Right lobe of liver (tissue), 6 donors: ENCODE results near the gene RPSA. TPM values are rescaled to one million over a fixed set of nuclear protein-coding genes. Genes with fewer than 3 reads are reported as not detected.
"Not testable (repeated sequence)": the region's sequence is repeated elsewhere in the genome, so short reads cannot be mapped to it uniquely, and the experiment has no call there.

Experiments used
- ATAC-seq, 4 donors: fragments of 200-7000 bp; cut with Tn5 transposase; one replicate each; pipeline ENCODE4 v1.9.1; 2020; ENCODE audit warnings: mild to moderate bottlenecking in 4 of 4, moderate library complexity in 4 of 4
- DNase-seq, 3 donors: peaks; one replicate each; pipeline ENCODE4 v3.0.0-alpha.2; 2020
- H3K27ac ChIP-seq, 3 donors: fragments of 200-600 bp; one replicate each; pipeline ENCODE4 v1.8.0; 2022
- H3K27me3 ChIP-seq, 2 donors: fragments of 200-600 bp; one replicate each; pipeline ENCODE4 v1.8.0; 2022
- H3K36me3 ChIP-seq, 4 donors: fragments of 200-600 bp; sonication (generic) in 1 of 4; one replicate each; pipeline versions ENCODE4 v1.5.1 to v1.8.0; 2017 to 2022; ENCODE audit warnings: control low read depth in 1 of 4
- H3K4me1 ChIP-seq, 4 donors: fragments of 200-600 bp; sonication (generic) in 1 of 4; one replicate each; pipeline versions ENCODE4 v1.5.1 to v1.8.0; 2017 to 2022; ENCODE audit warnings: control low read depth in 1 of 4
- H3K4me3 ChIP-seq, 3 donors: fragments of 200-600 bp; one replicate each; pipeline ENCODE4 v1.8.0; 2022
- H3K9me3 ChIP-seq, 4 donors: fragments of 200-600 bp; sonication (generic) in 1 of 4; one replicate each; pipeline versions ENCODE4 v1.5.1 to v1.8.0; 2017 to 2022; ENCODE audit warnings: control low read depth in 1 of 4
- POLR2A ChIP-seq: fragments of 450-650 bp; IDR thresholded peaks from one replicate; pipeline ENCODE4 v1.6.1; 2017; ENCODE audit warnings: antibody characterized with exemption, mild to moderate bottlenecking
- WGBS: methylation state at CpG from one replicate; pipeline ENCODE4 v1.1.6; 2018; ENCODE audit warnings: low coverage, low lambda C conversion rate; ENCODE audit not compliant: insufficient coverage; ENCODE audit errors: missing lambda C conversion rate; 5-methylcytosine and 5-hydroxymethylcytosine counted together
- intact Hi-C, 2 donors: fragments of 100-400 bp; cut with DNase I; formaldehyde crosslinking; loops; one replicate each; pipeline versions ENCODE4 v1.11.2 to v1.14.1; 2022
- total RNA-seq, 6 experiments: library from RNA; depleted of rRNA in 2 of 6; stranded (reverse); fragments of >200 nt in 2 of 6; fragmentation: NEBNext Ultra II Directional in 3 of 6; extraction: Animal tissue kit (Norgen Biotek cat#: 25700) in 3 of 6; gene quantifications; one replicate each; pipeline versions ENCODE4 v1.1.0 to v1.2.4, GENCODE V29; 2016 to 2023
- TF ChIP-seq, protein P1 (sequence below), 4 donors: fragments of 200-600 bp in 3 of 4; fragments of 450-650 bp in 1 of 4; IDR thresholded peaks; one replicate each; pipeline versions ENCODE4 v1.5.1 to v1.8.0; 2016 to 2022; ENCODE audit warnings: antibody characterized with exemption in 4 of 4, mild to moderate bottlenecking in 2 of 4
- donor health status: DM: no; HTN: yes; CAD: no.
- donor health status: DM: no; HTN: no; CAD: no.
- donor health status: DM: no; HTN: no; CAD: no.
- donor health status: DM: no; HTN: yes; CAD: no.
- donor health status: DM: no; HTN: yes; CAD: no.

RPSA gene
- total RNA-seq, 6 experiments from 2014 or later: 209 to 448 (median 268) TPM

DNA sequence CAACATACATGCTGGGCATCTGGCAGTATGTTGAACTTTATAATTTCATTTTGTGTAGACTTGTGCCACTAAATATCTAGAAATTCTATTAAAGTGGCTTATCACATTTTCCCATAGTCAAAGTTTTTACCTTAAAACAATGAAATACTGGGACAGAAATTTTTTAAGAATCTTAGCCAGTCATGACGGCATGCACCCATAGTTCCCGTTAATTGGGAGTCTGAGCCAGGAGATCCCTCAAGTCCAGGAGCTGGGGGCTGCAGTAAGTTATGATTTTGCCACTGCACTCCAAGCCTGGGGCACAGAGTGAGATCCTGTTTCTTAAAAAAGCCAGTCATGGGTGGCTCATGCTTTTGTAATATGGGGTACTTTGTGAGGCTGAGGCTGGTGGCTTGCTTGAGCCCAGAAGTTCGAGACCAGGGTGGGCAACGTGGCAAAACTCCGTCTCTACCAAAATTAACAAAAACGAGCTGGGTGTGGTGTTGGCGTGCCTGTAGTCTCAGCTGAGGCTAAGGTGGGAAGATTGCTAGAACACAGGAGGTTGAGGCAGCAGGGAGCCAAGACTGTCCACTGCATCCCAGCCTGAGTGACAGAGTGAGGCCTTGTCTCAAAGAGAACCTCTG is 3.1 kb downstream of the RPSA start:
- DNase-seq (no peak), ATAC-seq (no peak)
- Histone ChIP-seq H3K4me3 (no peak overlapping the region), H3K27ac (no peak overlapping the region), H3K4me1 (peaks cover 0 to 14% (median 3%) of the 10 kb centered on the region in 4 donors), H3K27me3 (no peaks in the 10 kb centered on the region), H3K9me3 (no peaks in the 10 kb centered on the region), H3K36me3 (peaks cover 7 to 60% (median 28%) of the 10 kb centered on the region in 4 donors)
- intact Hi-C loops: no loop called here
- no peak for TF ChIP-seq POLR2A
- TF ChIP-seq, protein P1, sequence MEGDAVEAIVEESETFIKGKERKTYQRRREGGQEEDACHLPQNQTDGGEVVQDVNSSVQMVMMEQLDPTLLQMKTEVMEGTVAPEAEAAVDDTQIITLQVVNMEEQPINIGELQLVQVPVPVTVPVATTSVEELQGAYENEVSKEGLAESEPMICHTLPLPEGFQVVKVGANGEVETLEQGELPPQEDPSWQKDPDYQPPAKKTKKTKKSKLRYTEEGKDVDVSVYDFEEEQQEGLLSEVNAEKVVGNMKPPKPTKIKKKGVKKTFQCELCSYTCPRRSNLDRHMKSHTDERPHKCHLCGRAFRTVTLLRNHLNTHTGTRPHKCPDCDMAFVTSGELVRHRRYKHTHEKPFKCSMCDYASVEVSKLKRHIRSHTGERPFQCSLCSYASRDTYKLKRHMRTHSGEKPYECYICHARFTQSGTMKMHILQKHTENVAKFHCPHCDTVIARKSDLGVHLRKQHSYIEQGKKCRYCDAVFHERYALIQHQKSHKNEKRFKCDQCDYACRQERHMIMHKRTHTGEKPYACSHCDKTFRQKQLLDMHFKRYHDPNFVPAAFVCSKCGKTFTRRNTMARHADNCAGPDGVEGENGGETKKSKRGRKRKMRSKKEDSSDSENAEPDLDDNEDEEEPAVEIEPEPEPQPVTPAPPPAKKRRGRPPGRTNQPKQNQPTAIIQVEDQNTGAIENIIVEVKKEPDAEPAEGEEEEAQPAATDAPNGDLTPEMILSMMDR (IDR thresholded peaks at IDR 0.05): no peak
- 82% methylated on average over 7 of the region's 7 CpGs for WGBS

GRCh38 chr3:39410893-39411292 is 4.4 kb downstream of the RPSA start:
- intact Hi-C loops: no loop called here
- H3K36me3 ChIP-seq: peaks cover 7 to 60% (median 28%) of the 10 kb centered on the region in 4 donors
- TF ChIP-seq, protein P1 (IDR thresholded peaks at IDR 0.05): no peak
- no peak for TF ChIP-seq POLR2A
- WGBS: 89% methylated on average over 7 of the region's 7 CpGs
- H3K4me1 ChIP-seq: peaks cover 0 to 14% (median 3%) of the 10 kb centered on the region in 4 donors
- H3K9me3 ChIP-seq: no peaks in the 10 kb centered on the region
- no peak overlapping the region for H3K4me3 ChIP-seq
- H3K27me3 ChIP-seq: no peaks in the 10 kb centered on the region
- H3K27ac ChIP-seq: no peak overlapping the region
- no peak for DNase-seq
- no peak for ATAC-seq

- ATAC-seq (no peak), DNase-seq (no peak)
- H3K36me3 ChIP-seq: peaks cover 7 to 59% (median 28%) of the 10 kb centered on the region in 4 donors
- TF ChIP-seq POLR2A: no peak
- no peaks in the 10 kb centered on the region for H3K9me3 ChIP-seq
- intact Hi-C loops: no loop called here
- WGBS: 88% methylated on average over 7 of the region's 9 CpGs
- no peak overlapping the region for H3K4me3 ChIP-seq
- H3K4me1 ChIP-seq: peaks cover 0 to 7% (median 2%) of the 10 kb centered on the region in 4 donors
- no peak overlapping the region for H3K27ac ChIP-seq
- H3K27me3 ChIP-seq: no peaks in the 10 kb centered on the region
Measured at GRCh38 chr3:39412668-39413260, 6.2 kb downstream of the RPSA start.

GRCh38 chr3:39413691-39414420 is 7.3 kb downstream of the RPSA start:
- no peaks in the 10 kb centered on the region for H3K9me3 ChIP-seq
- TF ChIP-seq POLR2A: no peak
- TF ChIP-seq, protein P1 (IDR thresholded peaks at IDR 0.05): no peak
- no peak overlapping the region for H3K27ac ChIP-seq
- intact Hi-C loops: no loop called here
- H3K4me1 ChIP-seq: no peaks in the 10 kb centered on the region
- WGBS: 88% methylated on average over 4 of the region's 6 CpGs
- H3K4me3 ChIP-seq: no peak overlapping the region
- peaks cover 7 to 50% (median 24%) of the 10 kb centered on the region in 4 donors for H3K36me3 ChIP-seq
- DNase-seq (no peak), ATAC-seq (peak in 1 of 4 donors; percentile 11)
- H3K27me3 ChIP-seq: no peaks in the 10 kb centered on the region

DNA sequence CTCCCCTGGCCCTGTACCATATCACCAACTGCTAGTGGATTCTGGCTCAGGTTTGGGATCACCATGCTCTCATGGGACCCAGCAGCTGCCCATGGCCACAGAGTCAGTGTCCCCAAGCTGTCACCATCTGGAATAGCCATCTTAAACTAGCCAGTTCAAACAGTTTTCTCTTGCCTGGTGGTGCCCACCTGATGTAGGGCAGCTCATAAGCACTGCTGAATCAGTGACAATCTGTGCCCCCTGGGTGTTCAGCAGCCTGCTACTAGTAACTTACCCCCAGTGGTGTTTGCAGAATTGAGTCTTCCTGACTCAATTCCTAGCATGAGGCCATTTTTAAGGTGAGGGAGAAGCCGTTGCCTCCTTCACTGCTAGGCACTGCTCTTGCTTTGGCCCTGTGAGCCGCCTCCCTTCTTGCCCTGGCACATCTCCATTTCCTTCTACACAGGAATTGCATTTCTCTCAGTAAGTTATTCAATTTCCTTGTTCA is 7.9 kb downstream of the RPSA start:
- H3K36me3 ChIP-seq: peaks cover 7 to 45% (median 22%) of the 10 kb centered on the region in 4 donors
- TF ChIP-seq, protein P1 (IDR thresholded peaks at IDR 0.05): no peak
- no peak for TF ChIP-seq POLR2A
- H3K4me3 ChIP-seq: no peak overlapping the region
- H3K9me3 ChIP-seq: no peaks in the 10 kb centered on the region
- ATAC-seq: peak in 1 of 4 donors; percentile 25
- no peak overlapping the region for H3K27ac ChIP-seq
- DNase-seq: no peak
- H3K27me3 ChIP-seq: no peaks in the 10 kb centered on the region
- no CpG with 5 or more reads among the region's 2 CpGs for WGBS
- no peaks in the 10 kb centered on the region for H3K4me1 ChIP-seq
- intact Hi-C loops: no loop called here

DNA sequence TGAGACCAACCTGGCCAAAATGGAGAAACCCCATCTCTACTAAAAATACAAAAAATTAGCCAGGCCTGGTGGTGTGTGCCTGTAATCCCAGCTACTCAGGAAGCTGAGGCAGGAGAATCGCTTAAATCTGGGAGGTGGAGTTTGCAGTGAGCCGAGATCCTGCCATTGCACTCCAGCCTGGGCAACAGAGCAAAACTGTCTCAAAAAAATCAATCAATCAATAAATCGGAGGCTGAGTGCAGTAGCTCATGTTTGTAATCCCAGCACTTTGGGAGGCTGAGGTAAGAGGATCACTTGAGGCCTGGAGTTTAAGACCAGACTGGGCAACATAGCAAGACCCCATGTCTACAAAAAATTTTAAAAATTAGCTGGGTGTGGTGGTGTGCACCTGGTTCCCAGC is 8.8 kb downstream of the RPSA start:
- H3K9me3 ChIP-seq, intact Hi-C loops, H3K4me1 ChIP-seq, ATAC-seq, H3K27ac ChIP-seq, H3K4me3 ChIP-seq, H3K27me3 ChIP-seq, DNase-seq: not testable (repeated sequence)
- H3K36me3 ChIP-seq: peaks cover 7 to 37% (median 21%) of the 10 kb centered on the region in 4 donors
- 41% methylated on average over 2 of the region's 3 CpGs for WGBS
